ENCODE measurements around the gene CLCNKB.
"Not testable (repeated sequence)": the region's sequence is repeated elsewhere in the genome, so short reads cannot be mapped to it uniquely, and the experiment has no call there.

CLCNKB gene

GRCh38 chr1:16022393-16022792 lies 21.2 kb upstream of the CLCNKB start:
- H3K4me1 ChIP-seq (ENCODE audit: control insufficient read depth, low read length): no peaks in the 10 kb centered on the region
- no peaks in the 10 kb centered on the region for H3K79me2 ChIP-seq (ENCODE audit: control insufficient read depth, low read length)
- no peak overlapping the region for H3K4me2 ChIP-seq (ENCODE audit: low read length)
- peaks cover 19% of the 10 kb centered on the region for H3K27me3 ChIP-seq (ENCODE audit: control insufficient read depth, low read length)
- no peak overlapping the region for H3K27ac ChIP-seq (ENCODE audit: low read depth, low read length)
- H4K20me1 ChIP-seq (ENCODE audit: control insufficient read depth, insufficient read depth, low read depth, low read length): no peaks in the 10 kb centered on the region
- no peaks in the 10 kb centered on the region for H3K9me2 ChIP-seq (replicated peaks; ENCODE audit: control insufficient read depth, low read length)
- no peak for TF ChIP-seq CTCF (IDR thresholded peaks at IDR 0.05; ENCODE audit: low read depth, low read length, poor library complexity, severe bottlenecking)
- no peak for TF ChIP-seq EZH2phosphoT487 (IDR thresholded peaks at IDR 0.05; ENCODE audit: borderline replicate concordance, low read length)
- no peak overlapping the region for H3K4me3 ChIP-seq (ENCODE audit: low read length)
- no peaks in the 10 kb centered on the region for H3K9me3 ChIP-seq (ENCODE audit: control insufficient read depth, insufficient read depth, low read length)
- no peaks in the 10 kb centered on the region for H3K36me3 ChIP-seq (ENCODE audit: control insufficient read depth, low read length)
- H3F3A ChIP-seq (ENCODE audit: control insufficient read depth, insufficient read depth): no peaks in the 10 kb centered on the region

- Histone ChIP-seq H3K4me2 (ENCODE audit: low read length) (no peak overlapping the region), H4K20me1 (ENCODE audit: control insufficient read depth, insufficient read depth, low read depth, low read length) (no peaks in the 10 kb centered on the region), H3K36me3 (ENCODE audit: control insufficient read depth, low read length) (no peaks in the 10 kb centered on the region), H3K9me3 (ENCODE audit: control insufficient read depth, insufficient read depth, low read length) (no peaks in the 10 kb centered on the region), H3K4me3 (ENCODE audit: low read length) (no peak overlapping the region), H3K27me3 (ENCODE audit: control insufficient read depth, low read length) (peaks cover 19% of the 10 kb centered on the region), H3K27ac (ENCODE audit: low read depth, low read length) (no peak overlapping the region), H3K9me2 (replicated peaks; ENCODE audit: control insufficient read depth, low read length) (no peaks in the 10 kb centered on the region), H3F3A (ENCODE audit: control insufficient read depth, insufficient read depth) (no peaks in the 10 kb centered on the region), H3K79me2 (ENCODE audit: control insufficient read depth, low read length) (no peaks in the 10 kb centered on the region), H3K4me1 (ENCODE audit: control insufficient read depth, low read length) (no peaks in the 10 kb centered on the region)
- no peak for TF ChIP-seq EZH2phosphoT487 (IDR thresholded peaks at IDR 0.05; ENCODE audit: borderline replicate concordance, low read length)
- no peak for TF ChIP-seq CTCF (IDR thresholded peaks at IDR 0.05; ENCODE audit: low read depth, low read length, poor library complexity, severe bottlenecking)
These were observed 20.4 kb upstream of the CLCNKB start for GRCh38 chr1:16023050-16023653.

- H3K9me2 ChIP-seq (replicated peaks; ENCODE audit: control insufficient read depth, low read length); H3K36me3 ChIP-seq (ENCODE audit: control insufficient read depth, low read length); H3K27ac ChIP-seq (ENCODE audit: low read depth, low read length); H3K79me2 ChIP-seq (ENCODE audit: control insufficient read depth, low read length); H3K4me1 ChIP-seq (ENCODE audit: control insufficient read depth, low read length); H3K4me3 ChIP-seq (ENCODE audit: low read length); H3F3A ChIP-seq (ENCODE audit: control insufficient read depth, insufficient read depth); H4K20me1 ChIP-seq (ENCODE audit: control insufficient read depth, insufficient read depth, low read depth, low read length); H3K4me2 ChIP-seq (ENCODE audit: low read length); H3K9me3 ChIP-seq (ENCODE audit: control insufficient read depth, insufficient read depth, low read length): not testable (repeated sequence)
- peaks cover 14% of the 10 kb centered on the region for H3K27me3 ChIP-seq (ENCODE audit: control insufficient read depth, low read length)
These were observed 17.3 kb upstream of the CLCNKB start for GRCh38 chr1:16026302-16026701.

GRCh38 chr1:16026723-16027484 lies 16.7 kb upstream of the CLCNKB start:
- H3K4me3 ChIP-seq (ENCODE audit: low read length): no peak overlapping the region
- H3F3A ChIP-seq (ENCODE audit: control insufficient read depth, insufficient read depth): no peaks in the 10 kb centered on the region
- H3K9me3 ChIP-seq (ENCODE audit: control insufficient read depth, insufficient read depth, low read length): no peaks in the 10 kb centered on the region
- H3K79me2 ChIP-seq (ENCODE audit: control insufficient read depth, low read length): no peaks in the 10 kb centered on the region
- H3K27ac ChIP-seq (ENCODE audit: low read depth, low read length): no peak overlapping the region
- no peaks in the 10 kb centered on the region for H3K4me1 ChIP-seq (ENCODE audit: control insufficient read depth, low read length)
- H3K36me3 ChIP-seq (ENCODE audit: control insufficient read depth, low read length): no peaks in the 10 kb centered on the region
- H3K27me3 ChIP-seq (ENCODE audit: control insufficient read depth, low read length): peaks cover 8% of the 10 kb centered on the region
- no peak overlapping the region for H3K4me2 ChIP-seq (ENCODE audit: low read length)
- no peaks in the 10 kb centered on the region for H4K20me1 ChIP-seq (ENCODE audit: control insufficient read depth, insufficient read depth, low read depth, low read length)
- H3K9me2 ChIP-seq (replicated peaks; ENCODE audit: control insufficient read depth, low read length): no peaks in the 10 kb centered on the region
- TF ChIP-seq CTCF (IDR thresholded peaks at IDR 0.05; ENCODE audit: low read depth, low read length, poor library complexity, severe bottlenecking) (no peak), EZH2phosphoT487 (IDR thresholded peaks at IDR 0.05; ENCODE audit: borderline replicate concordance, low read length) (no peak)

All from DOHH2 (cell line).